H1 (cell line): ENCODE data around the gene POGZ. TPM values are rescaled to one million over a fixed set of nuclear protein-coding genes. Genes with fewer than 3 reads are reported as not detected.
A peak's percentile ranks its signal among the peaks of the same experiment; 100 is the strongest.

Source experiments
- ASH2L ChIP-seq: fragments of 200-600, 300-600 bp; sonication (generic); IDR thresholded peaks from one replicate; pipeline ENCODE4 v1.7.1; 2017; ENCODE audit warnings: low read length
- BRCA1 ChIP-seq: IDR thresholded peaks from 2 replicates; pipeline ENCODE4 v1.6.1; 2012; ENCODE audit warnings: low read depth, low read length, improper control_type of control experiment
- CBX8 ChIP-seq: fragments of 300-800, 300-1000 bp; sonication (generic); IDR thresholded peaks from 2 replicates; pipeline ENCODE4 v1.7.1; 2016; ENCODE audit warnings: low read depth, low read length, borderline replicate concordance
- CHD1 ChIP-seq: IDR thresholded peaks from 2 replicates; pipeline ENCODE4 v1.6.1; 2012; ENCODE audit warnings: low read depth, low read length, improper control_type of control experiment
- CREB1 ChIP-seq: IDR thresholded peaks from 2 replicates; pipeline ENCODE4 v1.6.1; 2012; ENCODE audit warnings: inconsistent platforms
- GTF2F1 ChIP-seq: IDR thresholded peaks from 2 replicates; pipeline ENCODE4 v1.6.1; 2012; ENCODE audit warnings: low read depth, low read length, improper control_type of control experiment, borderline replicate concordance
- HDAC2 ChIP-seq, 2 experiments: fragments of 300-600 bp in 1 of 2; sonication (generic) in 1 of 2; IDR thresholded peaks; 2 replicates each; pipeline ENCODE4 v1.6.1; 2011 to 2012; ENCODE audit warnings: low read depth in 2 of 2, low read length in 2 of 2, mild to moderate bottlenecking in 2 of 2, moderate library complexity in 2 of 2, borderline replicate concordance in 1 of 2, inconsistent platforms in 1 of 2
- JUN ChIP-seq: IDR thresholded peaks from 2 replicates; pipeline ENCODE4 v1.6.1; 2011; ENCODE audit warnings: low read depth, mild to moderate bottlenecking, improper control_type of control experiment, low read length
- KDM4A ChIP-seq: IDR thresholded peaks from one replicate; pipeline ENCODE4 v1.7.1; 2012; ENCODE audit warnings: low read depth, mild to moderate bottlenecking, moderate library complexity, low read length, inconsistent platforms; ENCODE audit not compliant: severe bottlenecking
- KDM5A ChIP-seq: fragments of 200-600 bp; IDR thresholded peaks from 2 replicates; pipeline ENCODE4 v1.7.1; 2012; ENCODE audit warnings: mild to moderate bottlenecking, low read length, inconsistent platforms, mixed read lengths
- MAFK ChIP-seq: IDR thresholded peaks from 2 replicates; pipeline ENCODE4 v1.6.1; 2012; ENCODE audit warnings: low read depth, mild to moderate bottlenecking, improper control_type of control experiment, low read length
- POU5F1 ChIP-seq: IDR thresholded peaks from 2 replicates; pipeline ENCODE4 v1.6.1; 2011; ENCODE audit warnings: low read depth, mild to moderate bottlenecking, low read length, moderate library complexity
- RBBP5 ChIP-seq: IDR thresholded peaks from 2 replicates; pipeline ENCODE4 v1.7.1; 2012; ENCODE audit warnings: low read depth, mild to moderate bottlenecking, inconsistent platforms, low read length, moderate library complexity, borderline replicate concordance
- RFX5 ChIP-seq: IDR thresholded peaks from 2 replicates; pipeline ENCODE4 v1.6.1; 2011; ENCODE audit warnings: low read depth, low read length, improper control_type of control experiment, borderline replicate concordance
- RNF2 ChIP-seq: fragments of 200-900, 300-1000 bp; sonication (generic); IDR thresholded peaks from 2 replicates; pipeline ENCODE4 v1.7.1; 2016; ENCODE audit warnings: borderline replicate concordance, low read depth, mild to moderate bottlenecking, antibody characterized with exemption, low read length; ENCODE audit not compliant: poor library complexity, severe bottlenecking; ENCODE audit errors: missing control alignments
- RXRA ChIP-seq: IDR thresholded peaks from 2 replicates; pipeline ENCODE4 v1.6.1; 2011; ENCODE audit warnings: low read depth, mild to moderate bottlenecking, low read length, moderate library complexity; ENCODE audit not compliant: insufficient read depth
- SP1 ChIP-seq: IDR thresholded peaks from 2 replicates; pipeline ENCODE4 v1.6.1; 2011; ENCODE audit warnings: low read depth, low read length
- SP4 ChIP-seq: IDR thresholded peaks from 2 replicates; pipeline ENCODE4 v1.6.1; 2012; ENCODE audit warnings: low read length, inconsistent platforms
- SRF ChIP-seq: IDR thresholded peaks from 2 replicates; pipeline ENCODE4 v1.6.1; 2011; ENCODE audit warnings: mild to moderate bottlenecking, low read depth, low read length, moderate library complexity
- SUZ12 ChIP-seq: fragments of 200-600 bp; sonication (generic); IDR thresholded peaks from 2 replicates; pipeline ENCODE4 v1.6.1; 2012; ENCODE audit warnings: mild to moderate bottlenecking, inconsistent platforms, low read length, moderate library complexity, mixed read lengths
- ZNF274 ChIP-seq: IDR thresholded peaks from 2 replicates; pipeline ENCODE4 v1.7.0; 2012; ENCODE audit warnings: low read length, borderline replicate concordance; ENCODE audit errors: extremely low read depth
- polyA plus RNA-seq, 7 experiments: library from polyadenylated mRNA; depleted of rRNA in 3 of 7; stranded (reverse) in 5 of 7; unstranded in 2 of 7; fragments of >200 nt in 5 of 7; fragments of 200-250 nt in 2 of 7; gene quantifications; 1 replicate in 5 of 7; 2 replicates in 1 of 7; 4 replicates in 1 of 7; pipeline versions ENCODE4 v1.2.1 to v1.2.3, GENCODE V29; 2011 to 2013; ENCODE audit warnings: missing spikeins in 2 of 7, mixed read lengths in 2 of 7
- total RNA-seq: library from RNA; stranded (reverse); fragmentation: NEBNext Ultra II Directional; extraction: Animal tissue kit (Norgen Biotek cat#: 25700); gene quantifications from 2 replicates; pipeline ENCODE4 v1.2.1, GENCODE V29; 2021
- TF ChIP-seq, protein P1 (sequence below), 3 experiments: IDR thresholded peaks; 1 replicate in 2 of 3; 2 replicates in 1 of 3; pipeline versions ENCODE4 v1.5.1 to v1.6.1; 2011; ENCODE audit warnings: low read length in 3 of 3, mild to moderate bottlenecking in 3 of 3, inconsistent platforms in 2 of 3, low read depth in 1 of 3, moderate library complexity in 1 of 3; ENCODE audit not compliant: insufficient read depth in 1 of 3; ENCODE audit errors: control extremely low read depth in 1 of 3

The POGZ gene
- total and polyA plus RNA-seq, 2 of the 8 experiments (the other 6 are each of a cell fraction or from before 2014, with no cell fraction given), result 66.4 to 105 TPM

DNA sequence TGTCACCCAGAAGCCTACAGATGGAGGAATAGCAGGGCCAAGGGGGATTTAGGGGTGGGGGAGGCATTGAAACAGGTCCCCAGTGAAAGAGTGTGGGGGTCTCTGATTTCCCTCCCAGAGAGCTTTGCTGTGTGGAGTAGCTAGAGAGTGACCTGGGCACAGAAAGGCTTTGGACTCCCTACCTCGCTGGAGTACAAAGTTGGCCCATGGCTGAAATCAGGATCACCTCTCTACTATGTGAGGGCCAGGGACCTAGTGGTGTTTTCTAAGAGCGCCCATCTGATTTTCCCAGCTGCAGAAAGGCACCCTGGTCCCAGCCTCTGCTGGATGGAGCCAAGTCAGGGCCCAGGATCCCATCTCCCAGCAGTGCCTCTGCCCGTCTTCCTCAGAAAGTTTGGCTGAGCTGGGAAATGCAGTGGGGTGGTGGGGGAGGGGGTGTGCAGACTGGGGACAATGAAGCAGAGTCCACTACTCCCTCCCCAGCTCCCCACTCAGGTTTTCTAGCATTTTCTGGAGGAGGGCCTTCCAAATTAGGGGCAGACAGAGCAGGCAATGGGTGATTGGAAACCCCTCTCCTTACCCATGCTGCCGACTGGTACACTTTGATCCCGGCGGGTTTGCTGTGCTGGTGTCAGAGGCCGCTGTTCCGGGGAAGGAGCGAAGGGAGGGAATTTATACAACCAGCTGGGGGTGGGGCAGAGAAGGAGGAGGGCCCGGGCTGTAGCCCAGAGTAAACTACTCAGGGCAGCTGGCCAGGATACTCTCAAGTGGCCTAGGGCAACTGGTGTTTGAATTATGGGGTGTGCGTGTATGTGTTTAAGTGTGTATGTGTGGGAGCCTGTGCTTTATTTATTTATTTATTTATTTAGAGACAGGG lies 87.0 kb downstream of the POGZ start, which contains the start of gene SELENBP1 (continued):
- TF ChIP-seq RBBP5, result peak; percentile 76; the same call in 1 of the 2 replicates
- TF ChIP-seq SP1, result no peak
- no peak for TF ChIP-seq KDM5A
- no peak for TF ChIP-seq HDAC2 (IDR thresholded peaks at IDR 0.05; ENCODE audit: borderline replicate concordance in 1 of 2, low read depth in 2 of 2, low read length in 2 of 2)
- TF ChIP-seq JUN, result no peak
- no peak for TF ChIP-seq BRCA1
- no peak for TF ChIP-seq MAFK
- no peak for TF ChIP-seq POU5F1
- no peak for TF ChIP-seq RXRA
- peak; percentile 85 for TF ChIP-seq ASH2L
- no peak for TF ChIP-seq SRF
- no peak for TF ChIP-seq SUZ12
- no peak for TF ChIP-seq RNF2
- no peak for TF ChIP-seq GTF2F1
- TF ChIP-seq KDM4A, result no peak
- TF ChIP-seq ZNF274, result no peak
- TF ChIP-seq SP4, result no peak
- TF ChIP-seq CREB1, result no peak
- TF ChIP-seq CHD1, result no peak
- TF ChIP-seq, protein P1, sequence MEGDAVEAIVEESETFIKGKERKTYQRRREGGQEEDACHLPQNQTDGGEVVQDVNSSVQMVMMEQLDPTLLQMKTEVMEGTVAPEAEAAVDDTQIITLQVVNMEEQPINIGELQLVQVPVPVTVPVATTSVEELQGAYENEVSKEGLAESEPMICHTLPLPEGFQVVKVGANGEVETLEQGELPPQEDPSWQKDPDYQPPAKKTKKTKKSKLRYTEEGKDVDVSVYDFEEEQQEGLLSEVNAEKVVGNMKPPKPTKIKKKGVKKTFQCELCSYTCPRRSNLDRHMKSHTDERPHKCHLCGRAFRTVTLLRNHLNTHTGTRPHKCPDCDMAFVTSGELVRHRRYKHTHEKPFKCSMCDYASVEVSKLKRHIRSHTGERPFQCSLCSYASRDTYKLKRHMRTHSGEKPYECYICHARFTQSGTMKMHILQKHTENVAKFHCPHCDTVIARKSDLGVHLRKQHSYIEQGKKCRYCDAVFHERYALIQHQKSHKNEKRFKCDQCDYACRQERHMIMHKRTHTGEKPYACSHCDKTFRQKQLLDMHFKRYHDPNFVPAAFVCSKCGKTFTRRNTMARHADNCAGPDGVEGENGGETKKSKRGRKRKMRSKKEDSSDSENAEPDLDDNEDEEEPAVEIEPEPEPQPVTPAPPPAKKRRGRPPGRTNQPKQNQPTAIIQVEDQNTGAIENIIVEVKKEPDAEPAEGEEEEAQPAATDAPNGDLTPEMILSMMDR (IDR thresholded peaks at IDR 0.05; ENCODE audit: control extremely low read depth in 1 of 3, insufficient read depth in 1 of 3, low read depth in 1 of 3, low read length in 3 of 3), result no peak
- no peak for TF ChIP-seq CBX8
- no peak for TF ChIP-seq RFX5
